NCI-H2196 (cell line): ENCODE results near the gene PPP4C.
A peak's percentile ranks its signal among the peaks of the same experiment; 100 is the strongest.
"Not testable (repeated sequence)": the region's sequence is repeated elsewhere in the genome, so short reads cannot be mapped to it uniquely, and the experiment has no call there.

ENCODE experiments used
- DNase-seq: peaks from one replicate; lab custom pipeline; 2025; ENCODE audit not compliant: unreplicated experiment; lab: John Stamatoyannopoulos, UW

Gene PPP4C

GRCh38 chr16:30122604-30123160 is 46.9 kb downstream of the PPP4C start:
- DNase-seq: no peak

GRCh38 chr16:30124985-30125379 is 49.2 kb downstream of the PPP4C start:
- no peak for DNase-seq

GRCh38 chr16:30125690-30126089 is 49.9 kb downstream of the PPP4C start:
- not testable (repeated sequence) for DNase-seq

- no peak for DNase-seq
These were observed 52.2 kb downstream of the PPP4C start for GRCh38 chr16:30127993-30128392.

GRCh38 chr16:30131869-30132475 is 56.2 kb downstream of the PPP4C start:
- peak; percentile 93 for DNase-seq

- no peak for DNase-seq
These were observed 56.8 kb downstream of the PPP4C start for GRCh38 chr16:30132591-30132990.
